ENCODE measurements around the gene NR1H4.
A peak's percentile ranks its signal among the peaks of the same experiment; 100 is the strongest.
"Not testable (repeated sequence)": the region's sequence is repeated elsewhere in the genome, so short reads cannot be mapped to it uniquely, and the experiment has no call there.

Gene NR1H4

DNA sequence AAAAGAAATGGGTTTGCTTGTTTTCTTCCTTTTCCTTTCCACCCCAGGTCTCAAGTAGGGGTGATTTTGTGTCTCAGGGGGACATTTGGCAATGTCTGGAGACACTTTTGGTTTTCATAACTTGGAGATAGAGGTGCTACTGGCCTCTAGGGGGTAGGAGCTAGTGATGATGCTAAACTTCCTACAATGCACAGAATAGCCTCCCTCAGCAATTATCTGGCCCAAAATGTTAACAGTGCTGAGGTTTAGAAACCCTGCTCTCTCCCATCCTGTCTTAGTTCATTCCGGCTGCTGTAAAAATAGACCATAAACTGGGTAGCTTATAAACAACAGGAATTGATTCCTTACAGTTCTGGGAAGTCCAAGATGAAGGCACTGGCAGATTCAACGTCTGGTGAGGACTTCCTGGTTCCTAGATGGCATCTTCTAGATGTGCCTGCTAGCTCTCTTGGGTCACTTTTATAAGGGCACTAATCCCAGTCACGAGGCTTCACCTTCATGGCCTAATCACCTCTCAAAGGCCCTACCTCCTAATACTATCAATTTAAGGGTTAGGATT is 92.4 kb downstream of the NR1H4 start:
- H3K4me1 Mint-ChIP-seq, result peaks cover 11% of the 10 kb centered on the region
- H3K4me3 Mint-ChIP-seq, result no peak overlapping the region
- ATAC-seq (no peak), DNase-seq (no peak)
- H3K27me3 Mint-ChIP-seq, result peaks cover 44% of the 10 kb centered on the region
- no peak overlapping the region for H3K27ac Mint-ChIP-seq
- H3K9me3 Mint-ChIP-seq, result no peaks in the 10 kb centered on the region

DNA sequence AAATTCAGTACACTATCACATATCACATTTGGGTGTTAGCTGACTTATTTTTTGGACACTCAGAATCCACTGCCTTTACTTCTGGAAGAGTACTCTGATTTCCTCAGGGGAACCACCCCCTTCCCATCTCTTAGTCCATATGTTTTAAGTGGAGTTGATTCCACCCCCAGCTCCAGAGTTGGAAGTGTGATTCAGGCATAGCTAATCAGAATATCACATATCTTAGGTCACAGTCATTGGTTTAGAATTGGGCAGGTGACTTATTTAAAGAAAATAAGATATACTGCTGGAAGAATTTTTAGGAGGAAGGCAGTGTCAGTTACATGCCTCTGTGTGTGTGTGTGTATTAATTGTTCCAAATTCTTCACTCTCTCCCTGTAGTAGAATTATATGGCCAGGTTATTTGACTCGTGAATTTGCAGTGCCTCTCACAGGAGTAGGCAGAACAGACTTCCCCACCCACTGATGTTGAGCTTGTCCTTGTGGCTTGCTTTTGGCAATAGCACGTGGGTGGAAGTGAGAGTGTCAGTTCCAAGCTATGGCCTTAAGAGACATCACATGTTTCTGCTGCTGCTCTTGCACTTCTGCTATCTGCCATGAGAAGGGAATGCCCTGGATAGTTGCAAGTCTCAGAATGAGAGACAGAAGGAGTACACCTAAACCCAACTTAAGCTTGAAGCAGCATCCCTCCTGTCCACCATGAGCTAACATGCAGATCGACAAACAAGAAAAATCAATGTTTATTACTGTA is 93.4 kb downstream of the NR1H4 start:
- H3K4me3 Mint-ChIP-seq, result no peak overlapping the region
- ATAC-seq (peak; percentile 40), DNase-seq (no peak)
- peak overlapping the region in 1 of 2 donors; percentile 32 for H3K27ac Mint-ChIP-seq
- peaks cover 53% of the 10 kb centered on the region for H3K27me3 Mint-ChIP-seq
- H3K4me1 Mint-ChIP-seq, result peaks cover 11% of the 10 kb centered on the region
- H3K9me3 Mint-ChIP-seq, result no peaks in the 10 kb centered on the region

GRCh38 chr12:100567945-100568344 is 94.3 kb downstream of the NR1H4 start:
- DNase-seq, result no peak
- peaks cover 57% of the 10 kb centered on the region for H3K27me3 Mint-ChIP-seq
- H3K27ac Mint-ChIP-seq, result no peak overlapping the region
- no peaks in the 10 kb centered on the region for H3K9me3 Mint-ChIP-seq
- ATAC-seq, result no peak
- H3K4me3 Mint-ChIP-seq, result no peak overlapping the region
- H3K4me1 Mint-ChIP-seq, result peaks cover 11% of the 10 kb centered on the region

GRCh38 chr12:100572184-100572583 is 98.5 kb downstream of the NR1H4 start:
- no peak for ATAC-seq
- Mint-ChIP-seq H3K4me1 (peaks cover 21% of the 10 kb centered on the region), H3K27ac (no peak overlapping the region), H3K9me3 (no peaks in the 10 kb centered on the region), H3K4me3 (peak overlapping the region in 1 of 2 donors; percentile 39), H3K27me3 (peaks cover 41% of the 10 kb centered on the region)
- no peak for DNase-seq

- Mint-ChIP-seq H3K27me3 (peaks cover 34% of the 10 kb centered on the region), H3K27ac (peak within 1 kb of the TSS; percentile 95 to 97), H3K4me3 (peak within 1 kb of the TSS; percentile 96 to 97), H3K9me3 (no peaks in the 10 kb centered on the region), H3K4me1 (peaks cover 12% of the 10 kb centered on the region)
- DNase-seq (peak; percentile 56 to 60), ATAC-seq (peak; percentile 90)
Measured at GRCh38 chr12:100573292-100574186, 99.9 kb downstream of the NR1H4 start, which contains the start of gene GAS2L3. GAS2L3 (plus strand) TSS chr12:100573684; CDS start chr12:100594905, 21,221 bp downstream.

DNA sequence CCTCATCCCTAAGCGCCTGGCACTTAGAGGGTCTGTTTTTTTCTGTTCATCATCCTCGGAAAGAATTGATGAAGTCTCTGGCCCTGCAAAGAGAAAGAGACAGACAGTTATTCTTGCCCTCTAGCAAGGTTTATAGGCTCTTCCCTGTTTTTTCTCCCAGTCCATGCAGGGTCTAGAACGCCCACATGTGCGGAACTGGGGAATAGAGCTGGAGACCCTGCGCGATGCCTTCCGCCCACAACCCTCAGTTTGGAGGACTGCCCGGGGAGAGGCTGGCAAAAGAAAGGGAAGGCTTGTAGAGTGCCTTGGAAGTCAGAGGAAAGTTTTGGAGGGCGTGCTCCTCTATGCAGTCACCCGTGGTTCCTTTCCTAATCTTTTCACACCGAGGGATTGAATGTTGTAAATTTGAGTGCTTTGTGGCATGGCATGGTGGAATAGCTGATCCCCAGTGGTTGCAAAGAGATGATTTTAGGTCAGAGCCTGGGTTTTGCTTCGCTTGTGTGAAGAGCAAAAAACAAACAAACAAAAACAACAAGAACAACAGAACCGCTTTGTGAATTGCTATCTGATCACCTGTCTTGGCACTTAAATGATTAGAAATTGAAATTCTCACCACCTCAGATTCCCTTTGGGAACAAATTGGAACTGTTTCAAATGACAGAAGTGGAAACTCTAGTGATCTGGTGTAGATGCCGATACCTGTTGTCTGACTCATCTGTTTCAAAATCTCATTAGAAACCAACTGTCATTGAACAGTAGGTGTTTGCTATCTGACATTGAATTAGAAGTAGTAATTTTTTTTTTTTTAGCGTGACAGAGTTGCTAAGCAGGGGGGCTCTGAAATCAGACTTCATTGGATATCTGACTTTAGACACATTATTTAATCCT is 100.8 kb downstream of the NR1H4 start:
- H3K27me3 Mint-ChIP-seq, result peaks cover 28% of the 10 kb centered on the region
- H3K9me3 Mint-ChIP-seq, result no peaks in the 10 kb centered on the region
- peaks cover 12% of the 10 kb centered on the region for H3K4me1 Mint-ChIP-seq
- ATAC-seq (no peak), DNase-seq (no peak)
- peak overlapping the region; percentile 96 to 97 for H3K4me3 Mint-ChIP-seq
- H3K27ac Mint-ChIP-seq, result no peak overlapping the region

- Mint-ChIP-seq H3K4me1 (peaks cover 12% of the 10 kb centered on the region), H3K9me3 (no peaks in the 10 kb centered on the region), H3K4me3 (no peak overlapping the region), H3K27ac (no peak overlapping the region), H3K27me3 (peaks cover 24% of the 10 kb centered on the region)
- DNase-seq, result no peak
- ATAC-seq, result no peak
Measured at GRCh38 chr12:100576331-100577036, 102.8 kb downstream of the NR1H4 start.

DNA sequence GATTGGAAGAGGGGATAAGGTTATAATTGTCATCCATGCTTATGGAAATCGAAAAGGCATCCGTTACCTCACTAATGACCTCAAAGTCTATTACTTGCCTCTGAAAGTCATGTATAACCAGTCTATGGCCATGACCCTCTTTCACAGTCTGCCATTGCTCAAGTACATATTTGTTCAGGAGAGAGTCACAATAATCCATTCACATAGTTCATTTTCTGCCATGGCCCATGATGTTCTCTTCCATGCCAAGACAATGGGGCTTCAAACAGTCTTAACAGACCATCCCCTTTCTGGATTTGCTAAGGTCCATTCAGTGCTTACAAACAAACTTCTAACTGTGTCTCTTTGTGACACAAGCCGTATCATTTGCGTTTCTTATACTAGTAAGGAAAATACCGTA is 105.3 kb downstream of the NR1H4 start:
- H3K4me3 Mint-ChIP-seq, result no peak overlapping the region
- peaks cover 15% of the 10 kb centered on the region for H3K27me3 Mint-ChIP-seq
- peaks cover 7% of the 10 kb centered on the region for H3K4me1 Mint-ChIP-seq
- ATAC-seq, result peak; percentile 31
- DNase-seq, result no peak
- peaks cover 0 to 7% of the 10 kb centered on the region in 2 donors for H3K9me3 Mint-ChIP-seq
- no peak overlapping the region for H3K27ac Mint-ChIP-seq

- Mint-ChIP-seq H3K4me1 (no peaks in the 10 kb centered on the region), H3K9me3 (peaks cover 0 to 7% of the 10 kb centered on the region in 2 donors), H3K4me3 (no peak overlapping the region), H3K27me3 (peaks cover 6% of the 10 kb centered on the region), H3K27ac (no peak overlapping the region)
- no peak for DNase-seq
- ATAC-seq, result no peak
Measured at GRCh38 chr12:100579844-100580243, 106.2 kb downstream of the NR1H4 start.

GRCh38 chr12:100584256-100584655 is 110.6 kb downstream of the NR1H4 start:
- no peak overlapping the region for H3K27ac Mint-ChIP-seq
- no peaks in the 10 kb centered on the region for H3K4me1 Mint-ChIP-seq
- no peak for ATAC-seq
- no peak overlapping the region for H3K4me3 Mint-ChIP-seq
- H3K9me3 Mint-ChIP-seq, result peaks cover 22 to 38% of the 10 kb centered on the region in 2 donors
- peaks cover 22% of the 10 kb centered on the region for H3K27me3 Mint-ChIP-seq
- no peak for DNase-seq

GRCh38 chr12:100591979-100592378 is 118.3 kb downstream of the NR1H4 start:
- DNase-seq (no peak), ATAC-seq (no peak)
- Mint-ChIP-seq H3K9me3 (peaks cover 9 to 17% of the 10 kb centered on the region in 2 donors), H3K27ac (no peak overlapping the region), H3K4me3 (no peak overlapping the region), H3K4me1 (no peaks in the 10 kb centered on the region), H3K27me3 (peaks cover 7% of the 10 kb centered on the region)

DNA sequence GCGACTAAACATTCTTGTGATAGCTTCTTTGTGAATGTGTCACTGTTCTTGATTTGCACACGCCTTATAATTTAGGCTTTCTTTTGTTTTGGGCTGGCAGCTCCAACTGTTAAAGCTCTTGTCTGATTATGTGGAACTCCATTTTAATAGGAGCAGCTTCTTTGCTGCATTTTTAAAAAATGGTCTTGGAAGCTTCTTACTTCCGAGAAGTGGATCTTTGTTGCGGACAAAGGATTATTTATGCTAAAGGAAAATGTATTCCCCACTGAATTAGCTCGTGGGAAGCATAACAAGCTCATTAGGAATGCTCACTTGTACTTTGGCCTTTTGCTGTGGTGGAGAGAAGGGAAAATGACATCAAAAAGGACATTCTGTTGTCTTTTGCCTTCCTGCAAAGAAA is 119.8 kb downstream of the NR1H4 start:
- no peak overlapping the region for H3K27ac Mint-ChIP-seq
- H3K9me3 Mint-ChIP-seq, result peaks cover 0 to 6% of the 10 kb centered on the region in 2 donors
- ATAC-seq (no peak), DNase-seq (no peak)
- H3K4me1 Mint-ChIP-seq, result no peaks in the 10 kb centered on the region
- peaks cover 7% of the 10 kb centered on the region for H3K27me3 Mint-ChIP-seq
- H3K4me3 Mint-ChIP-seq, result no peak overlapping the region

DNA sequence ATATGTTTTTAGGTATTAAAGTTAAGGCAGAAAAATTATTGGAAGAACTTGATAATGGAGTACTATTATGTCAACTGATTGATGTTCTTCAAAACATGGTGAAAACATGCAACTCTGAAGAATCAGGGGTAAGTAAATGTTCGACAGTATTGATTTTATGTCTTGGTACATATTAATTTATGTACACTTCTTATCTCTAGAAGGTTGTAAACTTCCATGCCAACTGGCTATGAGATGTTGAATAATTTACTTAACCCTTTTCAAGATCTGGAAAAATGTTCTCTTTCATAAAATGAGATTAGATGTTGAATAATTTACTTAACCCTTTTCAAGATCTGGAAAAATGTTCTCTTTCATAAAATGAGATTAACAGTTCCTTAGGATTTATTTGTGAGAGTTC is 128.0 kb downstream of the NR1H4 start:
- Mint-ChIP-seq H3K9me3 (peaks cover 0 to 6% of the 10 kb centered on the region in 2 donors), H3K27ac (no peak overlapping the region), H3K4me1 (no peaks in the 10 kb centered on the region), H3K27me3 (no peaks in the 10 kb centered on the region), H3K4me3 (no peak overlapping the region)
- no peak for DNase-seq
- ATAC-seq, result no peak

DNA sequence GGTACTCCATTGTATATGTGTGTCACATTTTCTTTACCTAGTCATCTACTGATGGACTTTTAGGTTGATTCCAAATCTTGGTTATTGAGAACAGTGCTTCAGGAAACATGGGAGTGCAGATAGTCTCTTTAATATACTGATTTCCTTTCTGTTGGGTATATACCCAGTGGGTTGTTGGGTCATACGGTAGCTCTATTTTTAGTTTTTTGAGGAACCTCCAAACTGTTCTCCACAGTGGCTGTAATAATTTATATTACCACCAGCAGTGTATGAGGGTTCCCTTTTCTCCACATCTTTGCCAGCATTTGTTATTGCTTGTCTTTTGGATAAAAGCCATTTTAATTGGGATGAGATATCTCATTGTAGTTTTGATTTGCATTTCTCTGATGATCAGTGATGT is 129.3 kb downstream of the NR1H4 start:
- not testable (repeated sequence) for H3K27me3 Mint-ChIP-seq, H3K4me3 Mint-ChIP-seq, DNase-seq, H3K4me1 Mint-ChIP-seq, H3K27ac Mint-ChIP-seq, ATAC-seq
- H3K9me3 Mint-ChIP-seq, result peaks cover 9 to 13% of the 10 kb centered on the region in 2 donors
